ENCODE results near the gene MAN1A1. TPM values are rescaled to one million over a fixed set of nuclear protein-coding genes. Genes with fewer than 3 reads are reported as not detected.

Gene MAN1A1
- polyA plus RNA-seq, 3 donors = 11.0 to 20.4 (median 16.1) TPM

- Histone ChIP-seq H3K4me1 (ENCODE audit: control insufficient read depth in 1 of 2, insufficient read depth in 2 of 2, low read length in 2 of 2) (no peaks in the 10 kb centered on the region), H3K4me2 (replicated peaks; ENCODE audit: extremely low read depth, low read length, poor library complexity, severe bottlenecking) (no peak overlapping the region), H3K4me3 (replicated peaks in 1 of 3; ENCODE audit: low read depth in 2 of 3, low read length in 3 of 3) (no peak overlapping the region), H3K27ac (ENCODE audit: low read depth in 1 of 2, low read length in 2 of 2) (no peak overlapping the region), H4K20me1 (ENCODE audit: insufficient read depth, low read length) (no peaks in the 10 kb centered on the region), H3K79me2 (ENCODE audit: insufficient read depth, low read length) (no peaks in the 10 kb centered on the region), H2AFZ (ENCODE audit: insufficient read depth, low read depth, low read length, poor library complexity, severe bottlenecking) (no peak overlapping the region), H3K9me3 (replicated peaks in 1 of 2; ENCODE audit: control insufficient read depth in 1 of 2, insufficient read depth in 1 of 2, low read length in 2 of 2) (no peaks in the 10 kb centered on the region), H3K9ac (ENCODE audit: insufficient read depth, low read length, poor library complexity, severe bottlenecking) (no peak overlapping the region), H3K27me3 (ENCODE audit: control insufficient read depth in 2 of 2, insufficient read depth in 2 of 2, low read length in 2 of 2) (no peaks in the 10 kb centered on the region), H3K36me3 (replicated peaks in 1 of 2; ENCODE audit: control insufficient read depth in 1 of 2, insufficient read depth in 2 of 2, low read length in 2 of 2) (no peaks in the 10 kb centered on the region)
- Mint-ChIP-seq H3K27ac (no peak overlapping the region), H3K27me3 (ENCODE audit: low read depth in 3 of 3) (no peaks in the 10 kb centered on the region), H3K36me3 (peaks cover 0 to 6% of the 10 kb centered on the region in 2 donors), H3K9me3 (no peaks in the 10 kb centered on the region), H3K4me3 (no peak overlapping the region), H3K4me1 (no peaks in the 10 kb centered on the region)
- no CpG with 5 or more reads among the region's 1 CpG for whole genome bisulfite sequencing (ENCODE audit: insufficient coverage)
- TF ChIP-seq, protein P1, sequence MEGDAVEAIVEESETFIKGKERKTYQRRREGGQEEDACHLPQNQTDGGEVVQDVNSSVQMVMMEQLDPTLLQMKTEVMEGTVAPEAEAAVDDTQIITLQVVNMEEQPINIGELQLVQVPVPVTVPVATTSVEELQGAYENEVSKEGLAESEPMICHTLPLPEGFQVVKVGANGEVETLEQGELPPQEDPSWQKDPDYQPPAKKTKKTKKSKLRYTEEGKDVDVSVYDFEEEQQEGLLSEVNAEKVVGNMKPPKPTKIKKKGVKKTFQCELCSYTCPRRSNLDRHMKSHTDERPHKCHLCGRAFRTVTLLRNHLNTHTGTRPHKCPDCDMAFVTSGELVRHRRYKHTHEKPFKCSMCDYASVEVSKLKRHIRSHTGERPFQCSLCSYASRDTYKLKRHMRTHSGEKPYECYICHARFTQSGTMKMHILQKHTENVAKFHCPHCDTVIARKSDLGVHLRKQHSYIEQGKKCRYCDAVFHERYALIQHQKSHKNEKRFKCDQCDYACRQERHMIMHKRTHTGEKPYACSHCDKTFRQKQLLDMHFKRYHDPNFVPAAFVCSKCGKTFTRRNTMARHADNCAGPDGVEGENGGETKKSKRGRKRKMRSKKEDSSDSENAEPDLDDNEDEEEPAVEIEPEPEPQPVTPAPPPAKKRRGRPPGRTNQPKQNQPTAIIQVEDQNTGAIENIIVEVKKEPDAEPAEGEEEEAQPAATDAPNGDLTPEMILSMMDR (IDR thresholded peaks at IDR 0.05) = no peak
- intact Hi-C loops (cut with micrococcal nuclease) = no loop called here
- DNase-seq = no peak
These were observed 134.3 kb downstream of the MAN1A1 start for GRCh38 chr6:119215309-119215708.

DNA sequence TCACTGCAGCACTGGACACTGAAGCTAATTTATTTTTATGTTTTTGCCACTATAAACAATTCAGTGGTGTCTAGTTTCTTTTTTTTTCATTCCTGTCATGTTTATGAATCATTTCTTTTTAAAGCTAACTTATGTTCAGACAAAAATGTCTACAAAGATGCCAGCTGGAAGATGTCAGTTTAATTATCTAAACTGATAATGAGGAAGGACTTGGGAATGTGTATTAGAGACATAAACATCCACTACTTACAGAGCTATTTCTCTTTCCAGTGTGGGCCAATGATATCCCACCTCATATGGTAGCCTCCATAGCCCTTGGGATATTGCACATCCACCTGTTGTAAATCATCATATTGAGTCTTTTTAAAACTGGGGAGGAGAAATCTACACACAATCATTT is 139.0 kb downstream of the MAN1A1 start:
- Histone ChIP-seq H3K27ac (ENCODE audit: low read depth in 1 of 2, low read length in 2 of 2) (no peak overlapping the region), H2AFZ (ENCODE audit: insufficient read depth, low read depth, low read length, poor library complexity, severe bottlenecking) (no peak overlapping the region), H3K9ac (ENCODE audit: insufficient read depth, low read length, poor library complexity, severe bottlenecking) (no peak overlapping the region), H3K4me2 (replicated peaks; ENCODE audit: extremely low read depth, low read length, poor library complexity, severe bottlenecking) (no peak overlapping the region), H3K4me3 (replicated peaks in 1 of 3; ENCODE audit: low read depth in 2 of 3, low read length in 3 of 3) (no peak overlapping the region), H3K4me1 (ENCODE audit: control insufficient read depth in 1 of 2, insufficient read depth in 2 of 2, low read length in 2 of 2) (peaks cover 0 to 3% of the 10 kb centered on the region in 2 donors), H3K79me2 (ENCODE audit: insufficient read depth, low read length) (no peaks in the 10 kb centered on the region), H3K36me3 (replicated peaks in 1 of 2; ENCODE audit: control insufficient read depth in 1 of 2, insufficient read depth in 2 of 2, low read length in 2 of 2) (no peaks in the 10 kb centered on the region), H3K9me3 (replicated peaks in 1 of 2; ENCODE audit: control insufficient read depth in 1 of 2, insufficient read depth in 1 of 2, low read length in 2 of 2) (no peaks in the 10 kb centered on the region), H4K20me1 (ENCODE audit: insufficient read depth, low read length) (no peaks in the 10 kb centered on the region), H3K27me3 (ENCODE audit: control insufficient read depth in 2 of 2, insufficient read depth in 2 of 2, low read length in 2 of 2) (no peaks in the 10 kb centered on the region)
- Mint-ChIP-seq H3K4me1 (peaks cover 12% of the 10 kb centered on the region), H3K4me3 (no peak overlapping the region), H3K27ac (no peak overlapping the region), H3K9me3 (no peaks in the 10 kb centered on the region), H3K27me3 (ENCODE audit: low read depth in 3 of 3) (no peaks in the 10 kb centered on the region), H3K36me3 (peaks cover 0 to 2% of the 10 kb centered on the region in 2 donors)
- DNase-seq = no peak
- intact Hi-C loops (cut with micrococcal nuclease) = no loop called here
- TF ChIP-seq, protein P1 (IDR thresholded peaks at IDR 0.05) = no peak

Data from CD14-positive monocyte (primary cell).